HG02870 (cell line): ENCODE data around the gene F10.

ENCODE experiments used
- ATAC-seq: cut with Tn5 transposase; IDR thresholded peaks from one replicate; pipeline ENCODE4 v1.9.1; 2021; ENCODE audit warnings: mild to moderate bottlenecking, moderate library complexity; ENCODE audit not compliant: unreplicated experiment

F10 gene

DNA sequence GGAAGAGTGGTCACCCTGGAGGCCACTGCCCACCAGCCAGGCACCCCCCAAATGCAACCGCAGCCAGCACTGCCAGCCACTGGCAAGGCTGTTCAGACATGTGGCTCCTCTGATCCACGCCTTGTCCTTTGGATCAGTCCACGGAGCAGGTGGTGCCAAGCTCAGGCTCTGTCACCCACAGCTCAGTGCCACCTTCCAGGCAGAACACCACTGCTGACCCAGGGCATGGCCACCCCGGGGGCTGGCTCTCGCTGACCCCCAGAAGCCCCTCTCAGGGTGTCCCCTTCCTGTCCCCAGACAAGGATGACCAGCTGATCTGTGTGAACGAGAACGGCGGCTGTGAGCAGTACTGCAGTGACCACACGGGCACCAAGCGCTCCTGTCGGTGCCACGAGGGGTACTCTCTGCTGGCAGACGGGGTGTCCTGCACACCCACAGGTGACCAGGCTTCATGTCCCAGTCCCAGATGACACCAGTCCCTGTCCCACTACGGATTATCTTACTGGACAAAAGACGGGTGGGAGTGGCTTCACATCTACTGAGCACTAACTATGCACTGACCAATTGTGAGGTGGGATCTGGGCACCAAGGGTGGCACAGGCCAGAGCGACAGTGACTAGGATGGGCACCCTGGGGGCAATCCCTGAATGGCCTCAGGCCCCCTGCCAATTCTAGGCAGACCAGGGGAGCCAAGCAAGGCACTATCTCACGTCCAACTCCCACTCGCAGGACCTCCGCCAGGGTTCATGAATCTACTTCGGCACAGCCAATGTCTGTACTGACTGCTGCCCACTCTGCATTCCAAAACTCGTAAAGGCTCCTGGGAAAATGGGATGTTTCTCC lies 7.0 kb upstream of the F10 start:
- no peak for ATAC-seq

DNA sequence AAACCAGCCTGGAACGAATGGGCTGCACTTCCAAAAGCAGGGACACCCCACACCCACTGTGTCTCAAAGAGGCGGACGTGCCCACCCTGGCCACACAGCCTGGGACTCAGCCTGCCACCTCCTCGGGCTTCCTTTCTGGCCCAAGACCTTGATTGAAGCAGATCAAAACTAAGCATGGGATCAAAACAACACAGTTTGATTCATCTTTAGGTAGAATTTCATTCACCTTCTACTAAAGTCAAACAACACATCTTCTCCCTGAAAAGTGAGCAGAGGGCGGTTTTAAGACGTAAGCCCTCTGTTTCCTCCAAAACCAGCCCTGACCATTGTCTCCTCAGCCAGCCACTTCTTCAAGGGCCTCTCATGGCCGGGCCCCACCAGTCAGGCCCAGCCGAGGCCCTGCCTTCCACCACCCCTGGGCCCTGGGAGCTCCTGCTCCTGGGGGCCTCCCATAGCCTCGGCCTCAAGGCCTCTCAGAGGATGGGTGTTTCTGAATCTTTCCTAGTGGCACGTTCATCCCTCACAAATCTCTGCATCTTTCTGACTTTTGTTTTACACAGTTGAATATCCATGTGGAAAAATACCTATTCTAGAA lies 6.3 kb upstream of the F10 start:
- ATAC-seq, result no peak

DNA sequence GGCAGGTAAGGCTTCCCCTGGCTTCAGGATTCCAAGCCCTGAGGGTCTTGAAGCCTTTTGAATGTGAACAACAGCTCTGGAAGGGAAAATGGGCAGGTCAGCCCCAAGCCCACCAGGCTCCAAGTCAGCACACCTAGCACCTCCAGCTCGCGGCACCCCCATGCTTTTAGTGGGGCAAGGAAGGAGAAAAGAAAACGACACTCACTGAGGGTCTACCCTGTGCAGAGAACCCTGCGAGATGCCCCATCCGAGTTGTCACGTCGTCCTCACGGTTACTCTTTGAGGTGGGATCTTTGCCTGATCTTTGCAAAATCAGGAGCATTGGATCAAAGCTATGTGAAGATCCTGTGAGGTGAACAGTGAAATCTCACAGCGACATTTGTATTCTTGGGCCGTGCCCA lies 5.7 kb upstream of the F10 start:
- ATAC-seq, result no peak

DNA sequence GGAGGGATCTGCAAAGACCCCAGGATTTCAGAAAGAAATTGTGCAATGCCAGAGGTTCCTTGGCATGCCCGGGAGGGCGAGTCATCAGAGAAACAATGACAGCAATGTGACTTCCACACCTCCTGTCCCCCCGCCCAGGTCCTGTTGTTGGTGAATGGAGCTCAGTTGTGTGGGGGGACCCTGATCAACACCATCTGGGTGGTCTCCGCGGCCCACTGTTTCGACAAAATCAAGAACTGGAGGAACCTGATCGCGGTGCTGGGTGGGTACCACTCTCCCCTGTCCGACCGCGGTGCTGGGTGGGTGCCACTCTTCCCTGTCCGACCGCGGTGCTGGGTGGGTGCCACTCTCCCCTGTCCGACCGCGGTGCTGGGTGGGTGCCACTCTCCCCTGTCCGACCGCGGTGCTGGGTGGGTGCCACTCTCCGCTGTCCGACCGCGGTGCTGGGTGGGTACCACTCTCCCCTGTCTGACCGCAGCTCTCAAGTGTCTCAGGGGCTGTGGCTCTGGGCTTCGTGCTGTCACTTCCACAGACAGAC lies 5.2 kb upstream of the F10 start:
- no peak for ATAC-seq

DNA sequence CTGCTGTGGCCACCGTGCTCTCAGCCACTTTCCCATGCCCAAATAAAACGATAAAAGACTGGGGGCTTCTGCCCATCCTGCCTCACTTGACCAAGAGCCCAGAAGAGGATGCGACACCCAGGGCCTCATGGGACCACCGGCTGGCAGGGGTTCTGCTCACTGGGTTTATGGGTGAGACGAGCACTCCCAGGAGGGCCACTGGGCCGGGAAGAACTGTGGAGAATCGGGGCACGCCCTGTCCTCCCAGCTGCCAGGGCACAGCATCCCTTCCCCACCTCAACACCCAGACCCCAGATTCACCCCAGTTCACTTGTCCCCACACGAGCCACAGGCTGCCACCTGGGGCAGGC lies 4.7 kb upstream of the F10 start:
- no peak for ATAC-seq

DNA sequence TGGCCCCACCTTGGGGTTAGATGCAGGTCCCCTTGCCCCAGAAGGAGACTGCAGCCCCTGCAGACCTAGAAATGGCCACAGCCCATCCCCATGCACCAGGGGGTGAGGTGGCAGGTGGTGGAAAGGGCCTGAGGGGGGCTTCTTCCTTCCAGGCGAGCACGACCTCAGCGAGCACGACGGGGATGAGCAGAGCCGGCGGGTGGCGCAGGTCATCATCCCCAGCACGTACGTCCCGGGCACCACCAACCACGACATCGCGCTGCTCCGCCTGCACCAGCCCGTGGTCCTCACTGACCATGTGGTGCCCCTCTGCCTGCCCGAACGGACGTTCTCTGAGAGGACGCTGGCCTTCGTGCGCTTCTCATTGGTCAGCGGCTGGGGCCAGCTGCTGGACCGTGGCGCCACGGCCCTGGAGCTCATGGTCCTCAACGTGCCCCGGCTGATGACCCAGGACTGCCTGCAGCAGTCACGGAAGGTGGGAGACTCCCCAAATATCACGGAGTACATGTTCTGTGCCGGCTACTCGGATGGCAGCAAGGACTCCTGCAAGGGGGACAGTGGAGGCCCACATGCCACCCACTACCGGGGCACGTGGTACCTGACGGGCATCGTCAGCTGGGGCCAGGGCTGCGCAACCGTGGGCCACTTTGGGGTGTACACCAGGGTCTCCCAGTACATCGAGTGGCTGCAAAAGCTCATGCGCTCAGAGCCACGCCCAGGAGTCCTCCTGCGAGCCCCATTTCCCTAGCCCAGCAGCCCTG lies 4.2 kb upstream of the F10 start:
- ATAC-seq, result no peak

DNA sequence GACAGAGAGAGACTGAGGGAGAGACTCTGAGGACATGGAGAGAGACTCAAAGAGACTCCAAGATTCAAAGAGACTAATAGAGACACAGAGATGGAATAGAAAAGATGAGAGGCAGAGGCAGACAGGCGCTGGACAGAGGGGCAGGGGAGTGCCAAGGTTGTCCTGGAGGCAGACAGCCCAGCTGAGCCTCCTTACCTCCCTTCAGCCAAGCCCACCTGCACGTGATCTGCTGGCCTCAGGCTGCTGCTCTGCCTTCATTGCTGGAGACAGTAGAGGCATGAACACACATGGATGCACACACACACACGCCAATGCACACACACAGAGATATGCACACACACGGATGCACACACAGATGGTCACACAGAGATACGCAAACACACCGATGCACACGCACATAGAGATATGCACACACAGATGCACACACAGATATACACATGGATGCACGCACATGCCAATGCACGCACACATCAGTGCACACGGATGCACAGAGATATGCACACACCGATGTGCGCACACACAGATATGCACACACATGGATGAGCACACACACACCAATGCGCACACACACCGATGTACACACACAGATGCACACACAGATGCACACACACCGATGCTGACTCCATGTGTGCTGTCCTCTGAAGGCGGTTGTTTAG lies 3.3 kb upstream of the F10 start:
- ATAC-seq, result no peak

DNA sequence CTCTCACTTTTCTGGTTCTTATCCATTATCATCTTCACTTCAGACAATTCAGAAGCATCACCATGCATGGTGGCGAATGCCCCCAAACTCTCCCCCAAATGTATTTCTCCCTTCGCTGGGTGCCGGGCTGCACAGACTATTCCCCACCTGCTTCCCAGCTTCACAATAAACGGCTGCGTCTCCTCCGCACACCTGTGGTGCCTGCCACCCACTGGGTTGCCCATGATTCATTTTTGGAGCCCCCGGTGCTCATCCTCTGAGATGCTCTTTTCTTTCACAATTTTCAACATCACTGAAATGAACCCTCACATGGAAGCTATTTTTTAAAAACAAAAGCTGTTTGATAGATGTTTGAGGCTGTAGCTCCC lies 2.8 kb upstream of the F10 start:
- no peak for ATAC-seq

DNA sequence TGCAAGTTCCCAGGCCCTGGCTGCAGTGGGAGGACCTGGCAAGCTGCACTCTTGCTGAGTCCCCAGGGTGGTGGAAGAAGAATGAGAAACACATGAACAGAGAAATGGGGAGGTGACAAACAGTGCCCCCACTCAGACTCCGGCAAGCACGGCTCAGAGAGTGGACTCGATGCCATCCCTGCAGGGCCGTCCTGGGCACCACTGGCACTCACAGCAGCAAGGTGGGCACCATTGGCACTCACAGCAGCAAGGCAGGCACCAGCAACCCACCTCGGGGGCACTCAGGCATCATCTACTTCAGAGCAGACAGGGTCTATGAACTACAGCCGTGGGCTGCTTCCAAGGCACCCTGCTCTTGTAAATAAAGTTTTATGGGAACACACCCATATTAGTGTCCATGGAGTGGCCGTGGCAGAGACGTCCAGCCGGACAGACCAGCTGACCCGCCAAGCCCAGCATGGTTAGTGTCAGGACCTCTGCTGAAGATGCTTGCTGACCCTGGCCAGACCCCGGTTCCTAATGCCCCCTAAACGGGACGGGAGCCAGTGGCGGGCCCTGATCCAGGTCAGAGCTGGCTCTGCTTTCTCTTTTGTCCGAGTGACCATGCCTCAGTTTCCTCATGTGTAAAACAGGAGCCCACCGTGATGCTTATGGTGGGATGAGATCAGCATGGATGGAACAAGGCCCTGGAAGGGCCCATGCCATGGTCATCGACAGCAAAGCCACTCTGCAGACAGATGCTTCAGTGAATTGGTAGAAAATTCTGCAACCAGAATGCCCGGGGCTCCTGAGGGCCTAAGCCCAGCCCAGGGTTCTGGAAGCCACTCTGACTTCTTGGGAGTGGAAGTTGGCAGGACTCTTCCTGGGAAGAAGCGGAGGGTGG lies 2.1 kb upstream of the F10 start:
- ATAC-seq, result no peak

DNA sequence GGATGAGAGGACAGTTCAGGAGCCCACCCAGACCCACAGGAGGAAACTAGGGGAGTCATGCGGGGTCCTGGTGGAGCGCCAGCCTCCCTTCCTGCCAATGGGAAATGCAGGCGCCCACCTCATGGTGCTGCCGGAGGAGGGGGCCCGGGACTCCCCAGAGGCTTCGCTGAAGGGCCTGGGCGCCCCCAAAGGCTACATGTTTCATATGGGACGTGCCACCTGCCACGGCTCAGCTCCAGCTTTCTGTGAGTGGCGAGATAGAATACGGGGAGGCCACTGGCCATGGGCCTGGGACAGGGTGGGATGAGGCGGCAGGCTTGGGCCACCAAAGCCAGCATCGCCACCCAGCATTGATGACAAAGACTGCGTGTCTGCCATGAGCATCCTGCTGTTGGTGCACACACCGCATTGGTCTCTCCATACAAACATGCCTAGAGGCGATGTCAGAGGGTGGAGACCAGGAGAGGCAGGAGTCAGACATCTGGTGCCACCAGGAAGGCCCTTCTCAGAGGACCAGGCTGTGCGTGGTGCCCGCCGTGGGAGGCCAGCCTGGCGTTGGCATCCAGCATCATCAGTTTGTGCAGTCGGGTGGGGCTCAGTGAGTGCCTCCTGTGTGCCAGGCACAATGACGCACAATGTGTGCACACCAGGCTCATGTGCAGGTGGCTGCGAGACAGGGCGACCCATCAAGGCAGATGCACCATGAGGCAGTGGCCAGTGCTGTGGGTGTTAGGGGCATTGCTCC lies 1.2 kb upstream of the F10 start:
- ATAC-seq, result no peak

DNA sequence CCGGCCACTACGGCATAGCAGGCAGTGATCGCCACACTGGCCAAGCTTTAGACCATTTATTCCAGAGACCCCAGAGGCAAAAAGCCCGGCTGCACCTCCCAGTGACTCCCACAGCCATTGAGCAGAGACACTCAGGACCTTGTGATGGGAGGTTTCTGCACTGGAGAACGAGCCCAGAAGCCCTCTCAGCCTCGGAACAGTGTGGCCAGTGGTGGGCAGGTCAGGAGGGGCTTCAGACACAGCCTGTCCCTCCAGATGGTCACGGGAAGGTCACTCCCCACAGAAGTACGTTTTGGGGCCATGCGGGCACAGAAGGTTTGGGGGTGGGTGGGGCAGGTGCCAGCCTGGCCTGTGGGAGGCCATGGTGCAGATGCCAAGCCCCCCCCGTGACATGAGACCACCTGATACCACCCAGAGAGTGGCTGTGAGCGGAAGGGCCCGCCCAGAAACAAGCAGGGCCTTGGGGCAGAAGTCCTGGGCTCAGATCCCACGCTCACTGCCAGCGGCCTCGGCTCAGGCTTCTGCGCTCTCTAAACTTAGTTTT lies 599 bp upstream of the F10 start:
- no peak for ATAC-seq

DNA sequence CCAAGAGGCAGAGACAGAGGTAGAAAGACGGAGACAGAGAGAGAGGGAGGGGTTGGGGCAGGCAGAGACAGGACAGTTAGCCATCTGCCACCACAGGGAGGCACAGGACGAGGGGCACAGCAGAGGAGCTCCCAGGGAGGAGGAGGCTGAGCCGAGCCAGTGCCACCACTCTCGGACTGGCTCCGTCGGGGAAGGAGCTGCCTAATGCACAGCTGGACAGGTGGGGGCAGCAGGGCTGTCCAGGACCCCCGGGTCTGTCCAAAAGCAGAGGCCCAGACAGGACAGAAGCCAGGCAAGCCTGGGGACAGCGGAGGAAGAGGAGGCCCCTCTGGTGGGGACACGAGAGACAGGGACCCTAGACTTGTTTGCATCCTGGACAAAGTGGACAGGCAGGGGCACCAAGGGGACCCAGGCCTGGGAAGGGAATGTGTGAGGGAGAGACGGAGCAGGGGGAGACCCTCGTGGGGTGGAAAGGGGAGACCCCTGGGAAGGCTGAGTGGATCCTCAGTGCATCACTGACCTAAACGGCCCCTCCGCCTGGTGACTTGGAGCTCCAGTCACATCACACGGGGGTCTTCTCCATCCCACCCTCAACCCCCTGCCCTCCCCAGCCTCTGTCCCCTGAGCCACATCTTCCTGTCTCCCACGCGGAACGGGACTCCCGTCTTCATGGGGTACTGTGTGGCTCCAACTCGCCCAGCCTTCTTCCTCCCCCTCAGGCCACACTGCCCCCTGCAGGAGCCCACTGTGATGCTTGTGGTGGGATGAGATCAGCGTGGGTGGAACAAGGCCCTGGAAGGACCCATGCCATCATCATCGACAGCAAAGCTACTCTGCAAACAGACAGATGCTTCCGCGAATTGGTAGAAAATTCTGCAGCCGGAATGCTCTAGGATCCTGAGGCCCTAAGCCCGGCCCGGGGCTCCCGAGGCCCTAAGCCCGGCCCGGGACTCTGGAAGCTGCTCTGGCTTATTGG lies 915 bp downstream of the F10 start:
- no peak for ATAC-seq

DNA sequence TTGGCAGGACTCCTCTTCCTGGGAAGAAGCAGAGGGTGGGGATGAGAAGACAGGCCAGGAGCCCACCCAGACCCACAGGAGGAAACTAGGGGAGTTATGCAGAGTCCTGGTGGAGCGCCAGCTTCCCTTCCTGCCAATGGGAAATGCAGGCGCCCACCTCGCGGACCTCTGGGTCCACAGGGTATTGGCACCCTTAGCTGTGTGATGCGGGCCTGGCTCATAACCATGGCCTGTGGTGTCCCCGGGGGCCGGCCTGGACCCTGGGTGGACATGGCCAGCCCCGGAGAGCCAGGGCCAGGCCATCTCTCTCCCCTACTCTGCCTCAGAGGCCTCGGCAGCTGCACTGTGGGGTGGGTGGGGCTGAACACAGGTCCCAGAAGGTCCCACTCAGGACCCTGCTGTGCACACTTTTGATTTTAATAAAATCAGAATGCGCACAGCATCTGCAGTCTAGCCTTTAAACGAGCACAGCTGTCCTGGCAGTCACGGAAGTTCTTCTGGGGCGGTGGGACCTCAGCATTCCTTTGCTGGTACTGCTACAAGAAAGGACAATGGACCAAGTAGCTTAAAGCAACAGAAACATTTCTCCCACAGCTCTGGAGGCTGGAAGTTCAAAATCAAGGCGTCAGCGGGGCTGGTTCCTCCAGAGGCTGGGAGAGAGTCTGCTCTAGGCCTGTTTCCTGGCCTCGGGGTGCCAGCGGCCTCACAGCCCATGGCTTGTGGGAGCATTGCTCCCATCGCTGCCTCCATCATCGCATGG lies 1.8 kb downstream of the F10 start:
- ATAC-seq, result no peak

DNA sequence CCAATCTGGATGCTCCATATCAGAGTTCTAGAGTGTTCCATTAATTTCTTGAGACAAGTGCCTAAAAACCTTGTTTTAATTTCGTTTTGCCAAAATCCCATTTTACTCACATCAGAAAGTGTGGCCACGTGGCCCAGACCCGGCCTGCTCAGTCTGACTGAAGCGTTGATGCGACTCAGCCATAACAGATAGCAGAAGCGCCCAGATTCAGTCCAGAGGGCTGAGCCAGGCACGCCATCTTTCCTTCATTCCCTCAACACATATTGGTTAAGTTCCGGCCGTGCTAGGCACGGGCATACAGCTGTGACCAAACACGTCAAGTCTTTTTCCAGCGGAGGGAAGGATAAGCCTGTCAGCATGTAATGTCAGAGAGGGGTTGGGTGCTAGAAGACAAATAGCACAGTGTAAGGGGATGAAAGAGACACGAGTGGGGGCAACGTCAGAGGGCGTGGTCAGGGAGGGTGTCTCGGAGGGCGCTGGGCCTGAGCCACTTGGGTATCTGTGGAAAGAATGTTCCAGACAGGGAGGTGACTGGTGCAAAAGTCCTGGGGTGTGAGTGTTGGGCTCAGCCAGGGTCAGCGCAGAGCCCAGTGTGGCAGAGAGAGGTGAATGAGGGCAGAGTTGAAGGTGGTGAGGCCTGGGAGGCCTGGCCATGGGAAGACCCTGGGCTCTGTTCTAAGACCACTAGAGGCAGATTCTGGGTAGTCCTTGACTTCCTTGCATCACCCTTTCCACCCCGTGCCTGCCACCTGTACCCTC lies 3.1 kb downstream of the F10 start:
- ATAC-seq, result no peak

DNA sequence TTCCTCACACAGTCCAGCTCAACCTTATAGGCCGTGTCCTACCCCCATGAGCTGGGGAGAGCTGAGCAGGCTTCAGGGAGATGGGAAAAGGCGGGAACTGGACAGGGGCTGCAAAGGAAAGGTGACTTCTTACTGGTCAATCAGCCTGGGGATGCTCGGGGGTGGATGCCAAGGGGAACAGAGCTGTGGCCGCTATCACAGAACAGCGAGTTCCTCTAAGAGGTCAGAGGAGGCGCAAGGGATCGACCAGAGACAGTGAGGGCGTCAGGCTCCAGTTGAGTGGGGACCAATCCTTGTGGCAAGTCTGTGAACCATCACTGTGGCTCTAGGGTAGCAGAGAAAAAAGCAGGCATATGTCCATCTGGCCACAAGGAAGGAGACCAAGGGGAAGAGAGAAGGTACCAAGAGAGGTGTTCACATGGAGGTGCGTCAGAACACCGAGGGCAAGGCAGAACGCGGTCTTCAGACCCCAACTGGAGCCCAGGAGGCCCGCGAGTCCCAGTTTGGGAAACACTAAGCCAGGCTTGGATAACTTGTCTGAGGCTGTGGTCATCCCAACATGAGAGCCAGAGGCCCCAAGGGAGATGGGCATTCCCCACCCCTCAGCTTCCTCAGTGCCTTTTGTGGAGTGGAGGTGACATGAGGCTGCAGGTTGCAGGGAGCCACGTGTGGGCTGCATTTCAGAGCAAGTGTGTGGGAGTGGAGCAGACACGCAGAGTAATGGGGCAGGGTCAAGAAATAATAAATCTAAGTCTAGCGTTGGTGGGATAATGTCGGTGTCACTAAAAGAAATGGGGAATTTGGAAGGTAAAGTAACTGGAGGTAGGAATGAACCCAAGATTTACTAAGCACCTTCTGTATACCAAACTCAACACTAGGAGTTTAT lies 3.9 kb downstream of the F10 start:
- ATAC-seq, result no peak

DNA sequence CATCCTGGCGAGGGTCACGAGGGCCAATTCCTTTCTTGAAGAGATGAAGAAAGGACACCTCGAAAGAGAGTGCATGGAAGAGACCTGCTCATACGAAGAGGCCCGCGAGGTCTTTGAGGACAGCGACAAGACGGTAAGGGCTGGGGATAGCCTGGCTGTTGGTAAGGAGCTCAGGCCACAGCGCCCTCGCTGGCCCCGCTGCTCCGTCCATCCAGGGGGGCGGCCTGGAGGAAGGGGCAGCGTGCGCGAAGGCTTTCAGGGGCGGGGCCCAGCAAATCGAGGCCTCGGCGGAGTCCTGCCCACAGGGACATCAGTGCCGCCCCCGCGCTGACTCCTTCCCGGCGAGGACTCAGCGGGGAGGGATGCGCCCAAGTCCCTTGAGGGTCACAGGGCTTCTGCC lies 6.9 kb downstream of the F10 start:
- no peak for ATAC-seq
